ENCODE results near the gene DVL1. TPM values are rescaled to one million over a fixed set of nuclear protein-coding genes. Genes with fewer than 3 reads are reported as not detected.

DVL1 gene
- total and polyA plus RNA-seq, 2 of the 13 experiments (the other 11 are each of a cell fraction or from before 2014, with no cell fraction given): 30.8 to 60.4 TPM

- TF ChIP-seq ZNF576 (CRISPR knock-in tag; IDR thresholded peaks at IDR 0.05) (no peak), NONO (IDR thresholded peaks at IDR 0.05) (no peak), NONO (CRISPR knock-in tag; conservative IDR thresholded peaks at IDR 0.05) (peak; percentile 34; the same call in 1 of the 2 replicates), TARDBP (CRISPR knock-in tag; IDR thresholded peaks at IDR 0.05) (no peak), HDAC2 (CRISPR knock-in tag; IDR thresholded peaks at IDR 0.05) (no peak), KAT7 (CRISPR knock-in tag; IDR thresholded peaks at IDR 0.05; ENCODE audit: borderline replicate concordance) (no peak), POLR2G (IDR thresholded peaks at IDR 0.05; ENCODE audit: low read depth, low read length) (0 out of 2 replicates have a peak, but pooled peaks have one; percentile 1)
- TF ChIP-seq, protein P1, sequence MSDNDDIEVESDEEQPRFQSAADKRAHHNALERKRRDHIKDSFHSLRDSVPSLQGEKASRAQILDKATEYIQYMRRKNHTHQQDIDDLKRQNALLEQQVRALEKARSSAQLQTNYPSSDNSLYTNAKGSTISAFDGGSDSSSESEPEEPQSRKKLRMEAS (IDR thresholded peaks at IDR 0.05): 0 out of 2 replicates have a peak, but pooled peaks have one; percentile 10
- TF ChIP-seq, protein P2, sequence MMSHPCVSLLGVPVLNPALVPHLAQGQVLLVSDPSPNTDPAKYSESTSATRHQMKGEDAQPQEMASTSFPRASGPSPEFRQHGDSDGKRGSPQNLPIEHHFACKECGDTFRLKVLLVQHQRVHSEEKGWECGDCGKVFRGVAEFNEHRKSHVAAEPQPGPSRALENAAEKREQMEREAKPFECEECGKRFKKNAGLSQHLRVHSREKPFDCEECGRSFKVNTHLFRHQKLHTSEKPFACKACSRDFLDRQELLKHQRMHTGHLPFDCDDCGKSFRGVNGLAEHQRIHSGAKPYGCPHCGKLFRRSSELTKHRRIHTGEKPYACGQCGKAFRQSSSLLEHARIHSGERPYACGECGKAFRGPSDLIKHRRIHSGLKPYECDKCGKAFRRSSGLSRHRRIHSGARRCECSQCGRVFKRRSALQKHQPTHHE (CRISPR knock-in tag; IDR thresholded peaks at IDR 0.05; ENCODE audit: borderline replicate concordance): no peak
Measured at GRCh38 chr1:1351511-1352427, 2.6 kb upstream of the DVL1 start (continued).

All from HepG2 (cell line).